Central memory CD4-positive, alpha-beta T cell (primary cell): ENCODE results near the gene MEGF6.

Source experiments
- DNase-seq: peaks from one replicate; pipeline ENCODE4 v3.0.0; 2022

The MEGF6 gene

DNA sequence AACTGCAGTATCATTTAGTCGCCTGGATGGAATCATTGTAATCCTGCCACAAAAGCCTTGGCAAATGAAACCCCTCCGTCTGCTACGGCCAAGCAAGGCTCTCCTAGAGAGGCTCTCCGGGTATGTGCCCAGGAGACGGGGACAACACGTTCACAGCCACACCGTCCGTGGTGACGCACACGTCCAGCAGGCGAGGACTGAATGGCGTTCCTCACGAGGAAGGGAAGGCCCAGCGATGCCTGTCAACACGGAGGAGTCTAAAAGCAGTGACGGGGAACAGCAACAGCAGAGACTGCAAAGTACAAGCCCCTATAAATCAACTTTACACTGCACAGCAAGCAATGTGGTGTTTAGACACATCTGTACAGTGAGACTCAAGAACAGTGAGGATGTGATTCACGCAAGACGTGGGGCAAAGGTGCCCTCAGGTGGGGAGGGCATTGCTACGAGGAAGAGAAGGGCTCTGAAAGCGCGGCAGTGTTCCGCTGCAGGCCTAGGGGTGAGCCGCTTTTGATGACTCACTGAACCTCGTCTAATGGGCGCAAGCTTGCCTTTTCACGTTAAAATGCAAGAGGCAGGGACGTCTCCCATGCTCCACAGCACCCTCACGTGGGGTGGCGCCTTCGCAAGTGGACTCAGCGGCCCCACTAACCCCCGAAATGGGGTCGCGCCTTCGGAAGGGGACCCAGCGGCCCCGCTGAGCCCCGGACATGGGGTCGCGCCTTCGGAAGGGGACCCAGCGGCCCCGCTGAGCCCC, 31.8 kb upstream of the MEGF6 start:
- DNase-seq, result no peak

DNA sequence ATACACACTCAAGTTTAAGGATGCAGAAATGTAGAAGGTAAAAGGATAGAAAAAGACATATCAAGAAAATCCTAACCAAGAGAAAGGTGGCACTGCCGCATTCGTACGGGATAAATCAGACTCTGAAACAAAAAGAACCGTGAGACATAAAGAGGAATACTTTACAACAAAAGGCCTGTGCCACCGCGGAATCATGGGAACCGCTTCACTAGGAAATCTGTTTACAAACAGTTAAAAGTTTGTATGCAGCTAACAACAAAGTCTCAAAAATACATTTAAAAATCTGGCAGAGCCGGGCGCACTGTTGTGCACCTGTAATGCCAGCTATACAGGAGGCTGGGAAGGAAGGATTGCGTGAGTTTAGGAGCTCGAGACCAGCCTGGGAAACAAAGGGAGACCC, 30.5 kb upstream of the MEGF6 start:
- DNase-seq, result no peak

DNA sequence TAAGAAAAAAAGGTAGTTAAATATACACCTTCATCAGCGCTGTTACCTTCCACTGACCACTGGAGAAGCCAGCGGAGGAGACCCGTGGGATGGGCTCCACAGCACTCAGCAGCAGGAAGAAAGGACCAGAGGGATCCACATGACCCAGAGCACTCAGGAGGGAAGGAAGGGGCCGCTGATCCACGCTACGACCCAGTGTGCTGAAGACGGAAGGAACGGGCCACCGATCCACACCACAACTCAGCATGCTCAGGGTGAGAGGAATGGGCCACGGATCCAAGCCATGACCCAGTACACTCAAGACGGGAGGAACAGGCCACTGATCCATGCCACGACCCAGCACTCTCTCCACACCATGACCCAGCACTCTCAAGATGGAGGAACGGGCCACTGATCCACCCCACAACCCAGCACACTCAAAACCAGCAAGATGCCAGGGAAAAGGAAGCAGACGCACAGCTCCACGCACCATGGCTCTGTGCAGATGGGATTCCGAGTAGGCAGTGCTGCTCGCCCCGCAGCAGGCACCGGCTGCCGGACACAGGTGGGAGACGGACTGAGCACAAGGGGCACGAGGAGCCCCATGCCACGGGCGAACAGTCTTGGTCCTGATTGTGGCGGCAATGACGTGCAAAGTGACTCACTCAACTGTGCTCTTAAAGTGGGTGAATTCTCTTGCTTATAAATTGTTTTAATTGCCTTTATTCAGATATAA, 29.9 kb upstream of the MEGF6 start:
- DNase-seq, result no peak

DNA sequence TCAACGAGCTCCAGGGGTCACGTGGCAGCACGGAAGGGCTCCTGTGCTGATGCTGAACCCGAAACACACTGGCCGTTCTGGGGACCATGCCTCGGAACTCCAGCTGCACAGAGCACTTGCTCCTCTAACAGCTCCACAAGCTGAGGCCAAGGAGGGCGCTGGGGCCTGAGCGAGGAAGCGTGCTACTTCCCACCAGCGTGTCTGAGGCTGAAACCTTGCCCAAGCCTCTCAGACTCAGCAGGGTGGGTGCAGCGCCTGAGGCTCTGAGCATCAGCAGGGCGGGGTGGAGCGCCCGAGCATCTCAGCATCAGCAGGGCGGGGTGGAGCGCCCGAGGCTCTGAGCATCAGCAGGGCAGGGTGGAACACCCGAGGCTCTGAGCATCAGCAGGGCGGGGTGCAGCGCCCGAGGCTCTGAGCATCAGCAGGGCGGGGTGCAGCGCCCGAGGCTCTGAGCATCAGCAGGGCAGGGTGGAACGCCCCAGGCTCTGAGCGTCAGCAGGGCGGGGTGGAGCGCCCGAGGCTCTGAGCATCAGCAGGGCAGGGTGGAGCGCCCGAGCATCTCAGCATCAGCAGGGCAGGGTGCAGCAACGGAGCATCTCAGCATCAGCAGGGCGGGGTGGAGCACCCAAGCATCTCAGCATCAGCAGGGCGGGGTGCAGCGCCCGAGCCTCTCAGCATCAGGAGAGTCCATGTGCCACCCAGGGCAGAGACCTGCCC, 29.0 kb upstream of the MEGF6 start:
- DNase-seq, result no peak

DNA sequence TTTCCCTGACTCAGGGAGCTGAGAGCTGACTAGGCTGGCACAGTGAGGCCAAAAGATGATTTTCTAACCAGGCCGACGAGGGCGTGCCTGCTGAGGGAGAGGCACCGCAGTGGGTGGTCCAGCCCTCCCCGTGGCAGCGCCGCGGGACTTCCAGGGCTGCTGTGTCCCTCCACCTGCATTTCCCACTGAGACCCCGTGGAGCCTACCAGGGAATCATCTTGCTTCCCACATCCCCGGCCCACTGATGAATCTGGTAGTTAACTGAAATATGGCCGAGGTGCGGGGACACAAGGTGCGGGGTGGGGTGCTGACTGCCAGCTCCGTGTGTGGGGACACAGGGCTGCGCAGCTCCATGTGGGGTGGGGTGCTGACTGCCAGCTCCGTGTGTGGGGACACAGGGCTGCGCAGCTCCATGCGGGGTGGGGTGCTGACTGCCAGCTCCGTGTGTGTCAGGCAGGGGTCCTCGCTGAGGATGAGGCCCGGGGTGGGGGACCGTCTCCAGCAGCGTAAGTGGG, 28.1 kb upstream of the MEGF6 start:
- DNase-seq, result no peak

DNA sequence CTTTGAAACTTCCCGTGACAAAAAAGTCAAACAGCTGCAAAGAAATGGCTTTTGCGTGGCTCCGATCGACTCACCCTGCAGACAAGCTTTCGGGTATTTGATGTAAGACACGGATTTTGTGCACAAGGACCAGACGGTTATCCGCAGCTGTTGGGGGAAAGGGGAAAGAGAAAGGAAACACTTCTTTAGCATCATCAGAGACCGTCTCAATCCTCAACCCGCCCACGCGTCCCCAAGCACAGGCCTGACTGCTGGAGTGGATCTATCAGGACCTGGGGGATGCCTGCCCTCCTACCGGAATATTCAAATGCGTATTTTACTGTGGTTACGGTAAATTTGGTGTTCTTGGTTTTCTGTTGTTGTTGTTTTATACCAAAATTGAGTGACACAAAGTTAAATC, 27.4 kb upstream of the MEGF6 start:
- DNase-seq, result no peak

DNA sequence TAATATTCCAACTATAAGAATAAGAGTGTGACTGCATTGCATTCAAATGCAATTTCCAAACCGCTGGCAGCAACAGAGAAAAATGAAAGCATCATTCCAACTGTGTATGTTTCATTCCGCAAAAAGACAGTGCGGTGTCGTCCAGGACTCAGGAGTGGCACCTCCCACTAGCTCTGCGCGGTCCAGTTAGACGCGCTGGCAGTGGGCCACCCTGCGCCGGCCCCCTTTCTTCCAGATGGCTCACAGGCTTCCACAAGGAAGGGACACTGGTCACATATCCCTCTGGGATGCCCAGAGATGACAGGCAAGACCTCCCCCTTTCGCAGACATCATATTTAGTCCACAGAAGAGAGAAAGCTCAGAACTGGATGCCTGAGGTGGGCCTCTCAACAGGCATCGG, 26.7 kb upstream of the MEGF6 start:
- no peak for DNase-seq

DNA sequence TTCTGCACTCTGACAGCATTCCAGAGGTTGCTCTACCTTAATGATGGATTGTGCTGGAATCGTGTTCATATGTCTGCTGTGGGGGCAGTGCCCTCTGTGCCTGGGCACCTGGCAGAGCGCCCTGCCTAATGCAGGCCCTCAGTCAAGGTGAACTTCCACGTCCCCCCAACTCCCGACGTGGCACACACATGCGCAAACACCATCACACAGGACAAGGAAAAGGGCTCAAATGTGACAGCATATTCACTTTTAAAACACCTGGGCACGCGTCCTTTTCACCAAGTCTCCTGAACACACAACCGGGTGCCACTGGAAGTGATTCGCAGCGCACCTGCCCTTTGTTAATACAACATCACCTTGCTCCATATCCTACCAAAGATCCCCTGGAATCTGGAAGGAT, 25.2 kb upstream of the MEGF6 start:
- no peak for DNase-seq

DNA sequence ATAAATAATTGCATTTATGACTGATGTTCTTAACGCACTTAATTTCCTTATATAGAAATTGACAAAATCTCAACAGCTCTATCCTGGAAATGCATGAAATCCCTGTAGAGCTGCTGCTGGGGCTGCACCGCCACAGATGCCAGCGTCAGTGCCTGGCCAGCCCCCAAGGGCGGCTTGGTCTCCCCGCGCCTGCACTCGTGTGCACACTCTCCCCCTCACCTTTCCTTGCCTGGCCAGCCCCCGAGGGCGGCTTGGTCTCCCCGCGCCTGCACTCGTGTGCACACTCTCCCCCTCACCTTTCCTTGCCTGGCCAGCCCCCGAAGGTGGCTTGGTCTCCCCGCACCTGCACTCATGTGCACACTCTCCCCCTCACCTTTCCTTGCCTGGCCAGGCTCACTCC, 24.8 kb upstream of the MEGF6 start:
- DNase-seq, result no peak

DNA sequence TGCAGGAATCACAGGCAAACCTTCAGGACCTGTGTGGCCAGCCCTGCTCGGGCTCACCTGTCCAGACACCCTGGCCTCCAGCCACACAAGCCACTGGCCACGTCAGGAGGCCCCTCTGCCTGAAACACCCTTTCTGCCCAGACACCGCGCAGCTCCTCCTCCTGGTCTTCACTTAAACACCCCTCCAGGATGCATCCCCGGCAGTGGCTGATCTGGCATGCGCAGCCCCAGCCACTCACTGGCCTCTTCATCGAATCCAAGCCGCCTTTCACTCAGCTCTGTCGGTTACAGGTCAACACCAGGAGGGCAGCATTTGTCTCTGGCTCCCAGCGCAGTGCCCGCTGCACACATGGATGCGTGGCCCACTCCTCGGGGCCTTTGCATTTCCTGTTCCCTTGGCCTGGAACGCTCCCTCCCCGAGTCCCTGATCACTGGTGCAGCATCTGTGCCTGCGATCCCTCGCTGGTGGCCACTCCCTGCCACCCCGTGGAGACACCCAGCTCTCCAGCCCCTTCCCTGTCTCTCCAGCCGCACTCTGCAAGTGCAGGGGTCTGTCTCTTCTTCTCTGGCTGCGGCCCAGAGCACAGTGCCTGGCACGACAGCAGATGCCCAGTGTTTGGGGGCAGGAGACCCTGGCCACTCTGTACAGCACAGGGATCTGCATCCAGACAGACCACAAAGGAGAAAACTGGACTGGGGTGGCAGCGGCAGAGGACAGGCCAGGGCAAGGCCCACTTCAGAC, 22.9 kb upstream of the MEGF6 start:
- DNase-seq, result no peak

DNA sequence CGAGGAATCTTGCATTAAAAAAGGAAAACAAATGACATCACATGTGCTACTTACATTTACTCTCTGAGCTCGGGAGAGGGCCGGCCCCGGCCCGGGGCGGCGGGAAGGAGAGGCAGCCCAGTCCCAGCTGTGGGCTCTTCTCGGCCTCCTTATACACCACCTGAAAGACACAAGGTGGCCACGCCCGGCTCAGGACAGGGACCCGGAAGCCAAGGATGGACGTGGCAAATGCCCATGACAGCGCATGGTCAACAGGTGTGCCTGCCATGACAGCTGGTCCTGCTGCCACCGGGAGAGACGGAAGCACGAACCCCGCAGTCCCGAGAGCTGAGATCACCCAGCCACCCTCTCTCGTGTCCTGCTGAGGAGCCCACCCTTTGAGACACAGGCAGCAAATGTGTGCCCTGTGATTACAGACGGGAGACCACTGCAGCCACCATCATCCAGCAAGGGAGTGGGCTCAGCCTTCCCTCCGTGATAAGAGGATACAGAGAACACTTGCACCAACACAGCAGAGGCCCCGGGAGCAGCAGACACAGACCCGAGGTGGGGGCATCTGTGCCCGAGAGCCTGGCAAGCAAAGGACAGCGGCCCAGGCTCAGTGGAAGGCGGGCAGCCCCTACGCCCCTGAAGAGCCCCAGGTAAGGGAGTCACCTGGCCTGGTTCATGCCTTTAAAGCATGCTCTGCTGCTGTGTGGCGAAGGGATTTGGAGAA, 22.2 kb upstream of the MEGF6 start:
- no peak for DNase-seq

DNA sequence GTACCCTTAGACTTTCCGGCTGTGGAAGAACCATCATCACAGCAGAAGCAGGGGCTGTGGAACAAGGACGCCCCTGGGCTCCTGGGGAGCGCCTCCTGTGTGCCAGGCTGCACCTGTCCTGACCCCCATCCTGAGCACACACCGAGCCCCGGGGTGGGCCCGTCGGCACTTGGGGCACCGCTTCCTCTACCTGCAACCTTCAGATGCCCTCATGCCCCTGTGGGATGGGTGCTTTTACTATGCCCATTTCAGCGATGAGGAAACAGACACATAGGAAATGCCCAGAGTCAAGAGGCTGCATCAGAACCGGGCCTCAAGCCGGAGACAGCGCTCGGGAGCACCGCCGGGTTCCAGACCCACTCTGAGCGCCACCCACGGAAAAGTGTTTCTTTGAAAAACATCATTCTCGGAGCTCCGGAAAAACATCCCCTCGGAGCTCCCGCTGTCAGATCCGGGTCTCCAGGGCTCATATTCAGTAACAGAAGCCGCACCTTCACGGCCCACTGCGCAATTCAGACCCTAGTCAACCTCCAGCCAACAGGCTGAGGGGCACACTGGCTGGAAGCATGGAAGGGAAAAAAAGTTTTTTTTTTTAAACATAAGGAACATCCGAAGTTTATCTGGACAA, 21.5 kb upstream of the MEGF6 start:
- DNase-seq, result no peak

DNA sequence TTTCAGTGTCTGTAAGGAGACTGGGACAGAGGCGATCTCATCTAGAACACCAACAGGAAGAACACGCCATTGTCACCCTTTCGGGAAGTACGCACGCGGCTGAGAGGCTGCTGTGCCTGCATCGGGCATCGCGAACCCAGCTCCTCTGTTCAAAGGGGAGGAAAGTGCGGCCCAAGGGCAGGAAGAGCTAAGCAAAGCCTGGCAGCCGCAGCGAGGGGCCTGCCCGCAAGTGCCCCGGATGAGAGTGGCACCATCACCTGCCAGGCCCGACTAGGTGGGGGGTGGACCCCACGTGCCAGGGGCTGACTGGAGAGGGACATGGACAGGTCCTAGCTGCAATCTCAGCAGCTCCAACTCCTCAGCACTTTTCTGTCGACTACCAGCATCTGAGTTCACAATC, 21.0 kb upstream of the MEGF6 start:
- no peak for DNase-seq

DNA sequence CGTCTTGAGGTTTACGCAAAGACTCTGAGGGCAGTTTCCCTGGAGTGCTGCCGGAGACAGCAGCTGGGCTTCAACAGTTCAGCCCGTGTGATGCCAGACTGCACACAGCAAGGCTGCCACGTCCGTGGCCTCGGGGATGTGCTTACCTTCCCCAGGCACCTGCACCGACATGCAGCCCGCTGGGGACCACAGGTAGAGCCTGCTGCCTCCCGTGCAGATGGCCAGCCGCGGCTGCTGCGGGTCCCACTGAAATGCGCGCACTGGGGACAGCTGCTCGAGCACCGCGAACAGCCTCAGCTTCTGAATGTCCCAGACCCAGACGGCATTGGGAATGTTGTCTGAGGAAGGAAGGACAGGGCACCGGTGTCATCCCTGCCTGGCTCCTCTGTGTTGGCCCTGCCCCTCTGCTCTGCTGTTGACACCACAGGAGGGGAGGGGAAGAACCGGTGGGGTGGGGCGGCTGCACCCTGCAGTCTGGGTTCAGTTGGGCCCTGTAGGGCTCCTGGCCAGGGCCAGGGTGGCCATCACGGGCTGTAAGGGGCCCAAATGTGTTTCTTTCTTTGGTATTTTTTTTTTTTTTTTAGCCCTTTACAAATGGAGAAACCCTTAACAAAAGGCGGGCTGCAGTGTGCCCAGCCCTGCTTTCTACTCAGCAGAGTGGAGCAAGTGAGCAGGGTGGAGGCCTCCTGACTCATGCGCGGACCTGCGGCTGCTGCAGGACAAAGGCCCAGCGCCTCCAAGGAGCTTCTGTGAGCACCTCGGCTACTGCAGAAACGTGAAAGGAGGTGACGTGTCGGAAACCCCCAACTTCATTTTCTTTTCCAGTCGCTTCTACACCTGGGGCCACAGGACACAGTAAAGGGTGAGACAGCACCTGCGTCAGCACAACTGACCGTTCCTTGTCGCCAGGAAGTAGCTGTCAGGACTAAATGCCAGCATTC, 20.3 kb upstream of the MEGF6 start:
- no peak for DNase-seq

DNA sequence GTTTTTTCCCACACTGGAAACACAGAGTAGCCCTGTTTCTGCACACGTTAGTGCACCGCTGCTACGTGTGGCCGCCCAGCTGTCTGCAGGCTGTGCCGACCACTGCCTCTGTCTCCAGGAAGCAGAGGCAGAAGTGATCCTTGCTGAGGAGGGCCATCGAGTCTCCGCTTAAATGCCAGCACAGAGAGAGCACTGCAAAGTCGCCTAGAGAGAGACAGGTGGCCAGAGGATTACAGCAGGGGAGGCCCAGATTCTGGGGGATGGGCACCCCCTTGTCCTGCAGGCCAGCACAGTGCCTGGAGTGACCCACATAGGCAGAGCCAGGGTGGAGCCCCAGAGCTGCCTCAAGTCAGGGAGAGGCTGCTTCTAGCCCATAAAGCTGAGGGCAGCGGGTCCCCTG, 19.6 kb upstream of the MEGF6 start:
- no peak for DNase-seq

DNA sequence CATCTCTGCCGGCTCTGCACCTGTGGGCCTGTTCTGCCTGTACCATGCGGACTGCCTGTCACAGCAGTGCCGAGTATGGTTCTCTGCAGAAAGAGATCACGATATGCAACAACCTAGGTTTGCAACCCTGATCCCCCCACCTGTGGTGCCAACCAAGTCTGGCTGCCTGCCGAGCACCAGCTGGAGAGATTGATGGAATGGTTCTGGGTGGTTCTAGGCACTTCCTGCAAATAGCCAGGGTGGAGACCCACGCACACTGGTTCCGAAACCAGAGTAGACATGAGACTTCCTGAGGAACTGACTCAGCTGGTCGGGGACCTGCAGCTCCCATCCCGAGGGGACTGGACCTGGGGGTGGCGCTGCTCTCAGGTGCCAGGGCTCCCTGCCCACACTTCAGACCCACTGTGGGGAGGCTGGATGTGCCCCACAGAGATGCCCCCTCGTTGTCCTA, 18.9 kb upstream of the MEGF6 start:
- no peak for DNase-seq

DNA sequence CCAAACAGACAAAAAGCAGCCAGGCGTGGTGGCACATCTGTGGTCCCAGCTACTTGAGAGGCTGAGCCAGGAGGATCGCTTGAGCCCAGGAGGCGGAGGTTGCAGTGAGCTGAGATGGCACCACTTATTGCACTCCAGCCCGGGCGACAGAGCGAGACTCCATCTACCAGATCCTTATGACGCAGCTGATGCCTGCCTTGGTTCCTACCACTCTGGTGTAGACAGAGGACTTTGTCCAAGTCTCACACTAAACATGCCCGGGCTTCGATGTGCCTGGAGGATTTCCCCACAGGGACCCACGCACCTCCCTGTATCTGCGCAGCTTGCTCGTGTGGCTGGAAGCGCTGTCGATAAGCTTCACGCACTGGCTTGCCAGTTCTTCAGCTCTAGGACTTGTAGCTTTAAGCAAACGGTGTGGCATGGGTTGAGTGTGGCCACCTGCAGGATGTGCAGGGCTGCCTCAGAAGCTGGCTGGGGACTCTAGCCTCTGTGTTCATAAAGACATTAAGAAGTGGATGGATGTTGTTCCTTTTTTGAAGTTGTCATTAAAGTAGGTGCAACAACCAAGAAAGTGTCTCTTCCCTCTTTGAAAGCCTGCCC, 18.4 kb upstream of the MEGF6 start:
- DNase-seq, result no peak

DNA sequence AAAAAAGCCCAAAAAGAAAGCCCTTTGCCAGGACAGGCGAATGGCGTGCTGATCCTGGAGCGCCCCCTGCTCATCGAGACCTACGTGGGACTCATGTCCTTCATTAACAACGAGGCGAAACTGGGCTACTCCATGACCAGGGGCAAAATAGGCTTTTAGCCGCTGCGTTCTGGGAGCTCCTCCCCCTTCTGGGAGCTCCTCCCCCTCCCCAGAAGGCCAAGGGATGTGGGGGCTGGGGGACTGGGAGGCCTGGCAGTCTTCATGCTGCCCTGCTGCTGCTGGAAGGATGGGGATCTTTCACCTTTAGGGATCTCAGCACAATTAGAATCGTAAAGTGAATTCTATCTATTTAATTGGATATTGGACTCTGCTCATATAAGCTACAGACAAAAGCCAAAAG, 17.1 kb upstream of the MEGF6 start:
- DNase-seq, result no peak

DNA sequence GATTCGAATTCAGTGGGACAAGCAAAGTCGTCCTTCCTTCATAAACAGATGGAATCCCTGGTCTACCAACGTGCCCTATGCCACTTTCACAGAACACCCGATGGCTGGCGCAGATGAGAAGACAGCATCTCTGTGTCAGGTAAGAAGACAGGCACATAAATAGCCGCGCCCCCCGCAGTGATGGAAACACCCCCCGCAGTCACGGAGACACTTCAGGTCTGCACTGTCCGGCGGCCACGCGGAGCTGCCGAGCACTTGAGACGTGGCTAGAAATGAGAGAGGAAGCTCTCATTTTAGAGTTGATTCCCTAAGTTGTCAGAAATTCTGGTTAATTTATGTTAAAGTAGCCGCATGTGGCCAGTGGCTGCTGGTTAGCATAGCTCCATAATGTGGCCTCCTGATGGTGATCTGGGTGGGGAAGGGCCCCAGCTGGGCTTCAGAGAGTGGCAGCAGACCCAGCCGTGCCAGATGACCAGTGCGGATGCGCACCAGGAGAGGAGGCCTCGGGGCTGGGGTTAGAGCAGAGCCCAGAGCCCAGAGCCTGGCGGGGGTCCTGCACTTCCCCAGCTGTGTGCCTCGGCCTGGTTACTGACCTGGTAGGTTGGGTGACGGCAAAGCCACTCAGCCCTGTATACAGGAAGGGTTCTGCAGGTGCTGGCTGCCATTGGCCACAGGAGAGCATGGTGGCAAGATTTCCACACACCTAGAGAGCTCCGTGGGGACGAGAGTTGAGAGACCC, 16.4 kb upstream of the MEGF6 start:
- no peak for DNase-seq
